NCI-H1436 treated with DMSO at 0.1 percent for 48 hours (cell line): ENCODE results near the gene NINL.
"Not testable (repeated sequence)": the region's sequence is repeated elsewhere in the genome, so short reads cannot be mapped to it uniquely, and the experiment has no call there.

Experiments used
- DNase-seq: peaks from one replicate; lab custom pipeline; 2025; lab: John Stamatoyannopoulos, UW

NINL gene

GRCh38 chr20:25584905-25585704 is at the start of gene NINL:
NINL (minus strand) TSS chr20:25585531; CDS start chr20:25526587, 58,944 bp downstream.
- no peak for DNase-seq

GRCh38 chr20:25632940-25633790 is 47.8 kb upstream of the NINL start:
- no peak for DNase-seq

- DNase-seq, result not testable (repeated sequence)
Observed at GRCh38 chr20:25630615-25631014, 45.3 kb upstream of the NINL start.

- DNase-seq, result no peak
Observed at GRCh38 chr20:25629816-25630499, 44.6 kb upstream of the NINL start.

GRCh38 chr20:25626779-25627178 is 41.4 kb upstream of the NINL start:
- DNase-seq, result no peak

- no peak for DNase-seq
Observed at GRCh38 chr20:25624500-25624939, 39.2 kb upstream of the NINL start.

- peak; percentile 93 for DNase-seq
Observed at GRCh38 chr20:25623736-25624499, 38.6 kb upstream of the NINL start, which contains the start of gene NANP. NANP (minus strand) TSS chr20:25624014; CDS start chr20:25623948, 66 bp downstream.

- no peak for DNase-seq
Observed at GRCh38 chr20:25623225-25623735, 37.9 kb upstream of the NINL start.

GRCh38 chr20:25622450-25623224 is 37.3 kb upstream of the NINL start:
- DNase-seq, result no peak

- DNase-seq, result no peak
Observed at GRCh38 chr20:25622049-25622448, 36.7 kb upstream of the NINL start.

- DNase-seq, result no peak
Observed at GRCh38 chr20:25619514-25619913, 34.2 kb upstream of the NINL start.

- DNase-seq, result no peak
Observed at GRCh38 chr20:25608774-25609173, 23.4 kb upstream of the NINL start.

- no peak for DNase-seq
Observed at GRCh38 chr20:25606094-25606695, 20.9 kb upstream of the NINL start.

GRCh38 chr20:25605148-25605547 is 19.8 kb upstream of the NINL start:
- DNase-seq, result no peak

GRCh38 chr20:25604611-25605010 is 19.3 kb upstream of the NINL start:
- DNase-seq, result no peak

GRCh38 chr20:25602914-25603309 is 17.6 kb upstream of the NINL start:
- not testable (repeated sequence) for DNase-seq

GRCh38 chr20:25602191-25602913 is 17.0 kb upstream of the NINL start:
- not testable (repeated sequence) for DNase-seq

- DNase-seq, result no peak
Observed at GRCh38 chr20:25601659-25602058, 16.3 kb upstream of the NINL start.

- DNase-seq, result no peak
Observed at GRCh38 chr20:25600632-25601031, 15.3 kb upstream of the NINL start.
